Keratinocyte (primary cell): Measurements from ENCODE around the gene DEFB119. TPM values are rescaled to one million over a fixed set of nuclear protein-coding genes. Genes with fewer than 3 reads are reported as not detected.

Source experiments
- DNase-seq: peaks from one replicate; pipeline ENCODE4 v3.0.0-alpha.2; 2011; ENCODE audit warnings: low read depth, missing footprints, low spot score
- FAIRE-seq: peaks from 2 replicates; lab custom pipeline; 2011; peaks lifted over from hg19 to GRCh38; lab: Jason Lieb, UNC
- H2AFZ ChIP-seq: 2 replicates; pipeline ENCODE4 v1.6.0; 2012; ENCODE audit warnings: low read length, control low read depth, inconsistent platforms; ENCODE audit not compliant: control insufficient read depth
- H3K27ac ChIP-seq: 2 replicates; pipeline ENCODE4 v1.5.1; 2011; ENCODE audit warnings: low read length; ENCODE audit not compliant: control insufficient read depth, insufficient read depth
- H3K27me3 ChIP-seq: 3 replicates; pipeline ENCODE4 v1.6.0; 2011; ENCODE audit warnings: low read length; ENCODE audit not compliant: control insufficient read depth, insufficient read depth; ENCODE audit errors: extremely low read depth
- H3K36me3 ChIP-seq, 2 experiments: 2 replicates in 1 of 2; 3 replicates in 1 of 2; pipeline ENCODE4 v1.5.1; 2011; ENCODE audit warnings: low read length in 2 of 2, mild to moderate bottlenecking in 1 of 2; ENCODE audit not compliant: control insufficient read depth in 2 of 2, insufficient read depth in 2 of 2; ENCODE audit errors: extremely low read depth in 1 of 2
- H3K4me1 ChIP-seq: 3 replicates; pipeline ENCODE4 v1.5.1; 2011; ENCODE audit warnings: low read length; ENCODE audit not compliant: control insufficient read depth, insufficient read depth; ENCODE audit errors: extremely low read depth
- H3K4me2 ChIP-seq: 3 replicates; pipeline ENCODE4 v1.6.0; 2011; ENCODE audit warnings: low read depth, low read length; ENCODE audit not compliant: control insufficient read depth, insufficient read depth; ENCODE audit errors: extremely low read depth
- H3K4me3 ChIP-seq, 3 experiments: fragments of 200-600 bp in 1 of 3; sonication (generic) in 1 of 3; 2 replicates in 2 of 3; 3 replicates in 1 of 3; pipeline ENCODE4 v1.5.1; 2011 to 2016; ENCODE audit warnings: low read length in 3 of 3, mild to moderate bottlenecking in 3 of 3, control low read depth in 2 of 3, inconsistent platforms in 1 of 3, low read depth in 1 of 3, mixed read lengths in 1 of 3, mixed run types in 1 of 3, moderate library complexity in 1 of 3; ENCODE audit not compliant: control insufficient read depth in 2 of 3, insufficient read depth in 2 of 3; ENCODE audit errors: extremely low read depth in 1 of 3
- H3K79me2 ChIP-seq: 2 replicates; pipeline ENCODE4 v1.6.0; 2012; ENCODE audit warnings: low read length; ENCODE audit not compliant: control insufficient read depth, insufficient read depth
- H3K9ac ChIP-seq: 3 replicates; pipeline ENCODE4 v1.6.0; 2011; ENCODE audit warnings: low read length; ENCODE audit not compliant: control insufficient read depth, insufficient read depth; ENCODE audit errors: extremely low read depth
- H3K9me1 ChIP-seq: 3 replicates; pipeline ENCODE4 v1.6.0; 2011; ENCODE audit warnings: low read length; ENCODE audit not compliant: control insufficient read depth, insufficient read depth; ENCODE audit errors: extremely low read depth
- H3K9me3 ChIP-seq: 2 replicates; pipeline ENCODE4 v1.5.1; 2012; ENCODE audit warnings: low read depth, low read length; ENCODE audit not compliant: control insufficient read depth
- H4K20me1 ChIP-seq: 3 replicates; pipeline ENCODE4 v1.6.0; 2011; ENCODE audit warnings: low read length; ENCODE audit not compliant: control insufficient read depth, insufficient read depth; ENCODE audit errors: extremely low read depth
- EZH2 ChIP-seq: IDR thresholded peaks from one replicate; pipeline ENCODE4 v1.6.1; 2012; ENCODE audit warnings: inconsistent platforms, mild to moderate bottlenecking, low read length, moderate library complexity
- dilution Hi-C: fragments of 300-500 bp; cut with MboI; formaldehyde crosslinking; loops from one replicate; pipeline ENCODE4 v1.7.0; 2020; ENCODE audit warnings: low sequenced_read_pairs; ENCODE audit not compliant: extremely low pct_ligation_motif_present
- polyA plus RNA-seq, 5 experiments: library from polyadenylated mRNA; depleted of rRNA in 3 of 5; stranded (reverse) in 3 of 5; stranded (forward) in 1 of 5; unstranded in 1 of 5; fragments of >200 nt; gene quantifications; 1 replicate in 1 of 5; 2 replicates in 3 of 5; 3 replicates in 1 of 5; pipeline versions ENCODE4 v1.2.1 to v1.2.3, GENCODE V29; 2011 to 2012; ENCODE audit warnings: missing spikeins in 2 of 5, low read depth in 1 of 5, low replicate concordance in 1 of 5
- TF ChIP-seq, protein P1 (sequence below), 3 experiments: IDR thresholded peaks in 1 of 3; conservative IDR thresholded peaks in 1 of 3; optimal IDR thresholded peaks in 1 of 3; 2 replicates in 2 of 3; 3 replicates in 1 of 3; pipeline versions ENCODE3 to v1.5.1; 2011; ENCODE audit warnings: low read length in 3 of 3, mild to moderate bottlenecking in 3 of 3, moderate library complexity in 2 of 3, control low read depth in 1 of 3, inconsistent platforms in 1 of 3; ENCODE audit not compliant: insufficient read depth in 2 of 3; ENCODE audit errors: extremely low read depth in 1 of 3

Gene DEFB119
- polyA plus RNA-seq, 1 donor (not counting 4 experiments of a cell fraction or from before 2014, with no cell fraction given): not detected

DNA sequence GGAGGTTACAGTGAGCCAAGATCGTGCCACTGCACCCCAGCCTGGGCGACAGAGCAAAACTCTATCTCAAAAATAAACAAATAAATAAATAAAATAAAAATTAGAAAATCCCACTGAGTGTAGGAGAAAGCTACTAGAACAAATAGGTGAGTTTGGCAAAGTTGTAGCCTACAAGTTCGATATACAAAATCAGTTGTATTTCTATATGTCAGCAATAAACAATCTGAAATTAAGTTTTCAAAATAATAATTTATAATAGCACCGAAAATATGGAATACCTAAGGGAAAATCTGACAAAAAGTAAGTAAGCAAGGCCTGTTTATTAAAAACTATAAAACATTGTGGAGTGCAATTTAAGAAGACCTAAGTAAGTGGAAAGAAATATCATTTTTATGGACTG, 27.1 kb downstream of the DEFB119 start:
- Histone ChIP-seq H3K9me3 (peaks cover 2% of the 10 kb centered on the region), H4K20me1 (no peaks in the 10 kb centered on the region), H3K4me2 (no peak overlapping the region), H3K27ac (no peak overlapping the region), H3K27me3 (no peaks in the 10 kb centered on the region), H2AFZ (no peak overlapping the region), H3K36me3 (no peaks in the 10 kb centered on the region), H3K79me2 (no peaks in the 10 kb centered on the region), H3K4me3 (no peak overlapping the region), H3K4me1 (no peaks in the 10 kb centered on the region), H3K9ac (no peak overlapping the region), H3K9me1 (no peaks in the 10 kb centered on the region)
- DNase-seq (no peak), FAIRE-seq (no peak)
- no peak for TF ChIP-seq EZH2
- TF ChIP-seq, protein P1, sequence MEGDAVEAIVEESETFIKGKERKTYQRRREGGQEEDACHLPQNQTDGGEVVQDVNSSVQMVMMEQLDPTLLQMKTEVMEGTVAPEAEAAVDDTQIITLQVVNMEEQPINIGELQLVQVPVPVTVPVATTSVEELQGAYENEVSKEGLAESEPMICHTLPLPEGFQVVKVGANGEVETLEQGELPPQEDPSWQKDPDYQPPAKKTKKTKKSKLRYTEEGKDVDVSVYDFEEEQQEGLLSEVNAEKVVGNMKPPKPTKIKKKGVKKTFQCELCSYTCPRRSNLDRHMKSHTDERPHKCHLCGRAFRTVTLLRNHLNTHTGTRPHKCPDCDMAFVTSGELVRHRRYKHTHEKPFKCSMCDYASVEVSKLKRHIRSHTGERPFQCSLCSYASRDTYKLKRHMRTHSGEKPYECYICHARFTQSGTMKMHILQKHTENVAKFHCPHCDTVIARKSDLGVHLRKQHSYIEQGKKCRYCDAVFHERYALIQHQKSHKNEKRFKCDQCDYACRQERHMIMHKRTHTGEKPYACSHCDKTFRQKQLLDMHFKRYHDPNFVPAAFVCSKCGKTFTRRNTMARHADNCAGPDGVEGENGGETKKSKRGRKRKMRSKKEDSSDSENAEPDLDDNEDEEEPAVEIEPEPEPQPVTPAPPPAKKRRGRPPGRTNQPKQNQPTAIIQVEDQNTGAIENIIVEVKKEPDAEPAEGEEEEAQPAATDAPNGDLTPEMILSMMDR (optimal IDR thresholded peaks at IDR 0.05 in 1 of 3, IDR thresholded peaks at IDR 0.05 in 1 of 3, conservative IDR thresholded peaks at IDR 0.05 in 1 of 3; ENCODE audit: extremely low read depth in 1 of 3, insufficient read depth in 2 of 3, low read length in 3 of 3): no peak
- dilution Hi-C loops: no loop called here

DNA sequence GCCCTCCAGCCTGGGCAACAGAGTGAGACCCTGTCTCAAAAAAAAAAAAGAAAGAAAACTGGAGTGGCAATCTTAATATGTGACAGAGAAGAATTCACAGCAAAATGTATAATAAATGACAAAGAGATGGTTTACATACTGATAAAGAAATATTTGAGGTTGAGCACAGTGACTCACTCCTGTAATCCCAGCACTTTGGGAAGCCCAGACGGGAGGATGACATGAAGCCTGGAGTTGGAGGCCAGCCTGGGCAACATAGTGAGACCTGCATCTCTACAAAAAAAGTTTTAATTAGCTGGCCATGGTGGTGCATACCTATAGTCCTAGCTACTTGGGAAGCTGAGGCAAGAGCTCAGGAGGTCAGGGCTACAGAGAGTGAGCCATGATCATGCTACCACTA, 34.4 kb downstream of the DEFB119 start:
- DNase-seq: no peak
- no peak overlapping the region for H3K4me3 ChIP-seq
- no peak overlapping the region for H3K9ac ChIP-seq
- H3K79me2 ChIP-seq: no peaks in the 10 kb centered on the region
- no peaks in the 10 kb centered on the region for H3K36me3 ChIP-seq
- no peak overlapping the region for H3K4me2 ChIP-seq
- H3K4me1 ChIP-seq: no peaks in the 10 kb centered on the region
- dilution Hi-C loops: no loop called here
- TF ChIP-seq EZH2: no peak
- H3K27me3 ChIP-seq: no peaks in the 10 kb centered on the region
- H2AFZ ChIP-seq: no peak overlapping the region
- H3K9me1 ChIP-seq: no peaks in the 10 kb centered on the region
- H3K27ac ChIP-seq: no peak overlapping the region
- H3K9me3 ChIP-seq: no peaks in the 10 kb centered on the region
- FAIRE-seq: no peak
- no peaks in the 10 kb centered on the region for H4K20me1 ChIP-seq

DNA sequence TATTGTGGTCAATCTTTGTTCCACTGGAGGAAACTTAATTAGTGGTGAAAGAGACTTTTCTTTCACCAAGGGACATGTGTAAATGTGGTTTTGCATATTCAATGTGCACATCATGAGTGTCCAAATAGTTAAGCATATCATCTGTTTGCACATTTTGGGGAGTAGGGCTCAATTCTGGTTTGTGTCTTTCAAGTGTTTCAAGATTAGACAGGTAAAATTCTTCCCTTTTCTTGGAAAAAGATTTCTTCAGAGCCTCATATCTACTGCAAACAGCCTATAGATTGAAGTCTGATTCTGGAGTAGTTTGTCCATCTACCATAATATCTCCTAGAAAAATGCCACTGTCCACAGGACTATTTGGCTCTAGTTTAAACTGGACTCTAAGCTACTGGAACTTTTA, 48.9 kb downstream of the DEFB119 start:
- TF ChIP-seq, protein P1 (optimal IDR thresholded peaks at IDR 0.05 in 1 of 3, IDR thresholded peaks at IDR 0.05 in 1 of 3, conservative IDR thresholded peaks at IDR 0.05 in 1 of 3; ENCODE audit: extremely low read depth in 1 of 3, insufficient read depth in 2 of 3, low read length in 3 of 3): no peak
- TF ChIP-seq EZH2: no peak
- Histone ChIP-seq H3K79me2 (no peaks in the 10 kb centered on the region), H3K4me3 (no peak overlapping the region), H4K20me1 (no peaks in the 10 kb centered on the region), H3K4me2 (no peak overlapping the region), H3K9me1 (no peaks in the 10 kb centered on the region), H3K27ac (no peak overlapping the region), H3K4me1 (no peaks in the 10 kb centered on the region), H2AFZ (no peak overlapping the region), H3K36me3 (no peaks in the 10 kb centered on the region), H3K9me3 (peaks cover 3% of the 10 kb centered on the region), H3K27me3 (no peaks in the 10 kb centered on the region), H3K9ac (no peak overlapping the region)
- dilution Hi-C loops: no loop called here
- no peak for DNase-seq
- no peak for FAIRE-seq
